ENCODE results near the gene KLHL28. TPM values are rescaled to one million over a fixed set of nuclear protein-coding genes. Genes with fewer than 3 reads are reported as not detected.

The KLHL28 gene
- total and polyA plus RNA-seq, 12 donors, result 1.5 to 17.8 (median 9.6) TPM

- Histone ChIP-seq H3K27me3 (no peaks in the 10 kb centered on the region), H3K27ac (no peak overlapping the region), H3K4me1 (replicated peaks in 1 of 2) (peaks cover 3 to 28% of the 10 kb centered on the region in 2 donors), H3K36me3 (replicated peaks in 1 of 2) (no peaks in the 10 kb centered on the region), H3K4me3 (no peak overlapping the region), H3K9me3 (replicated peaks in 1 of 3) (peaks cover 0 to 9% (median 8%) of the 10 kb centered on the region in 3 donors)
- TF ChIP-seq POLR2A (IDR thresholded peaks at IDR 0.05), result no peak
- TF ChIP-seq CTCF (IDR thresholded peaks at IDR 0.05), result no peak
- DNase-seq, result no peak
- intact Hi-C loops (cut with DNase I), result no loop called here
- 94 to 97% (median 96%) methylated on average over 4 of the region's 4 CpGs for WGBS, 4 donors
Measured at GRCh38 chr14:44971459-44971858, 9.7 kb upstream of the KLHL28 start.

- H3K27me3 ChIP-seq, result no peaks in the 10 kb centered on the region
- H3K4me3 ChIP-seq, result no peak overlapping the region
- no peak overlapping the region for H3K27ac ChIP-seq
- DNase-seq, result no peak
- intact Hi-C loops (cut with DNase I), result no loop called here
- H3K9me3 ChIP-seq (replicated peaks in 1 of 3), result peaks cover 0 to 9% (median 8%) of the 10 kb centered on the region in 3 donors
- peaks cover 6 to 32% of the 10 kb centered on the region in 2 donors for H3K4me1 ChIP-seq (replicated peaks in 1 of 2)
- TF ChIP-seq CTCF (IDR thresholded peaks at IDR 0.05) (no peak), POLR2A (IDR thresholded peaks at IDR 0.05) (no peak)
- no peaks in the 10 kb centered on the region for H3K36me3 ChIP-seq (replicated peaks in 1 of 2)
Measured at GRCh38 chr14:44970907-44971306, 9.2 kb upstream of the KLHL28 start.

- peaks cover 17 to 54% of the 10 kb centered on the region in 2 donors for H3K4me1 ChIP-seq (replicated peaks in 1 of 2)
- peak overlapping the region in 1 of 4 donors; percentile 66 for H3K4me3 ChIP-seq
- H3K27me3 ChIP-seq, result no peaks in the 10 kb centered on the region
- H3K9me3 ChIP-seq (replicated peaks in 1 of 3), result peaks cover 0 to 9% (median 8%) of the 10 kb centered on the region in 3 donors
- H3K27ac ChIP-seq, result no peak overlapping the region
- intact Hi-C loops (cut with DNase I), result loop anchor here in 1 of 2 donors (10.0 kb wide), 1 partner anchor 166 kb away; the partner anchor contains the start of genes FANCM and FKBP3
- no peak for DNase-seq
- H3K36me3 ChIP-seq (replicated peaks in 1 of 2), result no peaks in the 10 kb centered on the region
- TF ChIP-seq POLR2A (IDR thresholded peaks at IDR 0.05) (no peak), CTCF (IDR thresholded peaks at IDR 0.05) (no peak)
Measured at GRCh38 chr14:44968714-44969113, 7.0 kb upstream of the KLHL28 start.

- WGBS, 4 donors, result 80 to 84% (median 82%) methylated on average over 4 of the region's 4 CpGs
- TF ChIP-seq CTCF (IDR thresholded peaks at IDR 0.05) (no peak), POLR2A (IDR thresholded peaks at IDR 0.05) (no peak)
- intact Hi-C loops (cut with DNase I), result loop anchor here in 1 of 2 donors (10.0 kb wide), 1 partner anchor 168 kb away; the partner anchor contains the start of genes FANCM and FKBP3
Measured at GRCh38 chr14:44966601-44967336, 5.0 kb upstream of the KLHL28 start.

More at GRCh38 chr14:44966601-44967336, 5.0 kb upstream of the KLHL28 start:
- H3K27ac ChIP-seq, result no peak overlapping the region
- peak overlapping the region in 1 of 4 donors; percentile 66 for H3K4me3 ChIP-seq
- H3K36me3 ChIP-seq (replicated peaks in 1 of 2), result no peaks in the 10 kb centered on the region
- peaks cover 0 to 9% (median 8%) of the 10 kb centered on the region in 3 donors for H3K9me3 ChIP-seq (replicated peaks in 1 of 3)
- H3K4me1 ChIP-seq (replicated peaks in 1 of 2), result peaks cover 17 to 61% of the 10 kb centered on the region in 2 donors
- no peak for DNase-seq
- no peaks in the 10 kb centered on the region for H3K27me3 ChIP-seq
